Measurements from ENCODE around the gene CASP3.
"Not testable (repeated sequence)": the region's sequence is repeated elsewhere in the genome, so short reads cannot be mapped to it uniquely, and the experiment has no call there.

CASP3 gene

GRCh38 chr4:184628103-184628502 lies 21.1 kb downstream of the CASP3 start:
- no peak for DNase-seq

DNA sequence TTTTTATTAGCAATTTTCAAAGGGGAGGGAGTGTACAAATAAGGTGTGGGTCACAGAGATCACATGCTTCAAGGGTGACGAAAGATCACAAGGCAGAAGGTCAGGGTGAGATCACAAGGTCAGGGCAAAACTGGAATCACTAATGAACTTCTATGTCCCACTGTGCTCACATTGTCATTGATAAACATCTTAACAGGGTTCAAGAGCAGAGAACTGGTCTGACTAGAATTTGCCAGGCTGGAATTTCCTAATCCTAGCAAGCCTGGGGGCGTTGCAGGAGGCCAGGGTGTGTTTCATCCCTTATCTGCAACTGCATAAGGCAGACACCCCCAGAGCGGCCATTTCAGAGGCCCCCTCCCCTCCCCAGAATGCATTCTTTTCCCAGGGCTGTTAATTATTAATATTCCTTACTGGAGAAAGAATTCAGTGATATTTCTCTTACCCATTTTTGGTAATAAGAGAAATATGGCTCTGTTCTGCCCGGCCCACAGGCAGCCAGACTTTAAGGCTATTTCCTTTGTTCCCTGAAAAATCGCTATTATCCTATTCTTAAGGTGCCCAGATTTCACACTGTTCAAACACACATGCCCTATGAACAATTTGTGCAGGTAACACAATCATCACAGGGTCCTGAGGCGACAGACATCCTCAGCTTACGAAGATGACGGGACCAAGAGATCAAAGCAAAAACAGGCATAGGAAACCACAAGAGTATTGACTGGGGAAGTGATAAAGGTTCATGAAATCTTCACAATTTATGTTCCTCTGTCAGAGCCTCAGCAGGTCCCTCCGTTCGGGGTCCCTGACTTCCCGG lies 23.3 kb downstream of the CASP3 start:
- DNase-seq: not testable (repeated sequence)

- no peak for DNase-seq
These were observed 24.2 kb downstream of the CASP3 start for GRCh38 chr4:184624972-184625554.

GRCh38 chr4:184624504-184624903 lies 24.7 kb downstream of the CASP3 start:
- not testable (repeated sequence) for DNase-seq

GRCh38 chr4:184621518-184621917 lies 27.7 kb downstream of the CASP3 start:
- DNase-seq: no peak

- no peak for DNase-seq
These were observed 28.9 kb downstream of the CASP3 start for GRCh38 chr4:184620212-184620867.

DNA sequence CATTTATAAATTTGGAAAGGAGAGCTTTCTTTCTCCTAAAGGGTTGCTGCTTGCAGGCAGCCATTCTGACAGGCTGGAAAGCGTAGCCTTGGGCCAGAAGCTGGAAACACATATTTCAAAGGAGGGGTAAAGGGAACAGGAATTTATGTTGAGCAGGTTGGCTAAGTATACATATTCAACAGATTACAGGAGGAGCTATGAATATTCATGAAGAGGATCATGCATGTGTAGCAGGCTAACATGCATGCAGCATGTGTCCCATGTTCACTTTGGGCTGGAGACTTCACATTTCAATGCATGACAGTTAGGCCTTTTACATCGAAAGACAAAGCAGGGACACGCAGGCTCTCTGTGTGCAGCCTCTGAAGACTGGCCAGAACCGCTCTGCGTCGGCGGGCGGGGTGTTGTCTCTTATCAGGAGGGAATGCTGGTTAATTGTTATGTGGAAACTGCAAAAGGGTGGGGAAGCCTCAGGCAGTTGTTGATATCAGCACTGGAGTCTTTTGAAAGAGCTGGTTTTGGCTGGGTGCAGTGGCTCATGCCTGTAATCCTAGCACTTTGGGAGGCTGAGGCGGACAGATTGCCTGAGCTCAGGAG lies 31.5 kb downstream of the CASP3 start:
- no peak for DNase-seq

- no peak for DNase-seq
These were observed 32.4 kb downstream of the CASP3 start for GRCh38 chr4:184616633-184617551.

DNA sequence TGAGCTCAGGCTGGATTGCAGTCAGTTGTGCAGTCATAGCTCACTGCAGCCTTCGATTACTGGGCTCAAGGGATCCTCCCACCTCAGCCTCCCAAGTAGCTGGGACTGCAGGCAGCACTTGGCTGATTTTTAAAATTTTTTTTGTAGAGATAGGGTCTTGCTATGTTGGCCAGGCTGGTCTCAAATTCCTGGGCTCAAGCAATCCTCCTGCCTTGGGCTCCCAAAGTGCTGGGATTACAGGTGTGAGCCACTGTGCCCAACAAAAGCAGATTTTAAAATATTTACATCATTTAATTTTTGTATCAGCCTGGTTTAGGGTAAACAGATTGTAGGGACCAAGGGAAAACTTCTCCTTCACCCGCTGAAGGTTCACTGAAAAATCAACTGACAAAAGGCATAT lies 33.1 kb downstream of the CASP3 start:
- not testable (repeated sequence) for DNase-seq

GRCh38 chr4:184614509-184614908 lies 34.7 kb downstream of the CASP3 start:
- no peak for DNase-seq

DNA sequence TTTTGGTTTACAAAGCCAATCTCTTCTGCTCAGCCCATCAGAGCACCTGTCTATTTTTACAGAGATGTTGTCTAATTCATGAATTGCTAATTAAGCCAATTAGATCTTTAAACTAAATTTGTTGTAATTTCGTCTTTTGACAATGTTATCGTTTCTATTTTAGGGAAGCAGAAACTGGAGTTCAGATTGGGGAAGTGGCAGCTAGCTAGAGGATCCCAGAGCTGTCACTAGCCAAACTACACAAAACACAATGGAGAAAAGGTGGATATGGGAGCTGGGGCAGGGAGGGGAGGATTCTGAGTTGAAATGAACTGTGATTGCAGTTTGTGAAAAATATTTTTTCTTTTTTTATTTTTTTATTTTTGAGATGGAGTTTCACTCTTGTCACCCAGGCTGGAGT lies 35.8 kb downstream of the CASP3 start:
- DNase-seq: no peak

DNA sequence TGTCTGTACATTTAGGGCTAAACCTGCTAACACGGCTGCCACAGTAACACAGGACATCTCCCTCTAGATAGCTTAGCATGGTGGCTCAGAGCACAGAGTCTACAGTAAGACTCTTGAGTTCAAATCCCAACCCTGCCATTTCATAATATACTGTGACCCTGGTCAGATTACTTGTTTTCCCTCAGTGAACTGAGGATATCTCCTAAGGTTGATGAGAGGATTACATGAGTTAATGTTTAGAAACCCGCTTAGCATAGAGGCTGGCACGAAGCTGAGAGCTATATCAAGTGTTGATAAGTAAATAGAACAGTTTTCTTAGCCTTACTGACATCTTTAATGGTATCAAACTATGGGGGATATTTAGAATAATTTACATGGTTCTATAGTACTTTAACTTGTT lies 37.2 kb downstream of the CASP3 start:
- DNase-seq: no peak

GRCh38 chr4:184607429-184607828 lies 41.8 kb downstream of the CASP3 start:
- DNase-seq: not testable (repeated sequence)

- not testable (repeated sequence) for DNase-seq
These were observed 46.4 kb downstream of the CASP3 start for GRCh38 chr4:184602857-184603256.

DNA sequence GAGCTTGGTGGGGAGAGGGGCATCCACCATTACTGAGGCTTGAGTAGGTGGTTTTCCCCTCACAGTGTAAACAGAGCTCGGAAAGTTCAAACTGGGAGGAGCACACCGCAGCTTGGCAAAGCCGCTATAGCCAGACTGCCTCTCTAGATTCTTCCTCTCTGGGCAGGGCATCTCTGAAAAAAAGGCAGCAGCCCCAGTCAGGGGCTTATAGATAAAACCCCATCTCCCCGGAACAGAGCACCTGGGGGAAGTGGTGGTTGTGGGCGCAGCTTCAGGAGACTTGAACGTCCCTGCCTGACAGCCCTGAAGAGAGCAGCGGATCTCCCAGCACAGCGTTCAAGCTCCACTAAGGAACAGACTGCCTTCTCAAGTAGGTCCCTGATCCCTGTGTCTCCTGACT lies 48.3 kb downstream of the CASP3 start:
- DNase-seq: not testable (repeated sequence)

GRCh38 chr4:184599492-184600135 lies 49.6 kb downstream of the CASP3 start:
- no peak for DNase-seq

DNA sequence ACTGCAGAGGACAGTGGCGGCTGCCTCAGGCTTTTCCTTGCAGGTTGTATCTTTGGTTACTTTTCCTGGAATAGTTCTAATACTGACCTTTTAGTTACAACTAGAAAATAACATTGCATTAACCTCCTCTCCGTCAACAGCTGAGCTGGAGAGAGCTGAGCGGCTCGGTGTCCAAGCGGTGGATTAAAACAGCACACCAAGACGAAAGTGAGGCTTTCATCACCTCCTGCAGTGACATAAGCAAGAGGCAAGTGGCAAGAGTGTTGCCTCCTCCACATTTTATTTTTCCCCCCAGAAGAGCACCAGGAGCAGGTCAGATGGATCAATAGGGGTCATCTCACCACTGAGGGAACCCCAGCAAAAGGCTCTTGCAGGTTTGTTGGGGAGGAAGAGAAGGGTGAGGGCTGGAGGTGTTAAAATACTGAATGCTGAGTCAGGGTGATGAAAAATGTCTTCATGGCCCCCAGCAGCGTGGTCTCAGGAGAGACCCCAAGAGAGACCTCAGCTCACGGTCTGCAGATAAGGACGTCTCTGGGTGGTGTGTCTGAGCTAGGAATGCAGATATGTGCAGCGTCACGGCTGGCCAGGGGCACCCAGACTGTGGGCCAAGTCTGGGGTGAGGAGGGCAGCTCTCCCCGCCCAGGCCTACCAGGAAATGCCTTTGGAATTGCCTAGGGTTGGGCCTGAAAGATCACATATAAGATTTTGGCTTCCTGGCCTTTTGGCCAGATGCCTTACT lies 50.3 kb downstream of the CASP3 start:
- no peak for DNase-seq

DNA sequence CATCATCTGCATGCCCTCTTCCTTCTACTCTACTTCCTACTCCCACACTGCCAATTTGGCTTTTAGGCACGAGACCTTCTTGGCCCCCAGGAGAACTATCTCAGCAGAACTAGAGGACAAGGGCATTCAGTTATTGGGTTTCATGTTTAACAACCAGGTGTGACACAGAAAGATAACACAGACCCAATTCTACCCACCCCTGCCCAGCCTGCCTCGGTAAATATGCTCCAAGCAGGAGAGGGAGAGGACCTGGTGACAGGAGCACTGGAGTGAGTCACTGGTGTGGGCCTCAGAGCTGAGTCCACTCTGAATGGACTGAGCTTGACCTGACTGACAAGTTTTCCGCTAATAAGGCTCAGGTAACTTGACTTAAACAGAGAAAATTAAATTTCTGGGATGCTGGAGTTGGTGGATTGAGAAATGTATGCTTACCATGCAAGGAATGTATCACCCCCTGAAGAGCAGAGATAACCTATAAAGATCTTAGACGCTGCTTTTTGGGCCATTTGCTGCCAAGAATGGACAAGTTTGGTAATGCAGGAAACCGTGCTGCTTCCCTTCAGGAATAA lies 52.5 kb downstream of the CASP3 start:
- peak; percentile 61 for DNase-seq

DNA sequence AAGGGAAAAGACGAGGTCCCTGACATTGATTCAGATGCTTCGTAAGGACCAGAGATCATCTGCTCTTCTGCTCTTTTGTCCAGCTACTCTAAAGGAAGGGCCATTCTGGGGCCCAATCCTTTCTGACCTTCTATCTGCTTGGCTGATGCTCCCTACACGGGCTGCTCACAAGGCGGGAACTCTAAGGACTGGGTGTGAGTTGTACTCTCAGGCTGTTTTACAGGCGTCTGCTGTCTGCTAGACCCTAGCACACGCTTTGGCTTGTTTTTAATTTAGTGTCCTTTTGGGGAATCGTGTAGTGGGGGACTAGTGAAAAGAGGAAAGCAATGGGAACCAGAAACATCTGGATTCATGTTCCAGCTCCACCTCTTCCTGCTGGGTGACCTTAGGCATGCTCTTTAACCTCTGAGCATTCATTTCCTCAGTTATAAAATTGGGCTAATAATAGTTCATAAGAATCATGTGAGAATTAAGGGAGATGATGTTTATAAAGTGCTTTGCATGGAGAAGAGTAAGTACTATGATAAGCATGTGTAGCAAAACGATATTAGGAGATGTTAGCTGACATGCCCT lies 53.1 kb downstream of the CASP3 start:
- no peak for DNase-seq

DNA sequence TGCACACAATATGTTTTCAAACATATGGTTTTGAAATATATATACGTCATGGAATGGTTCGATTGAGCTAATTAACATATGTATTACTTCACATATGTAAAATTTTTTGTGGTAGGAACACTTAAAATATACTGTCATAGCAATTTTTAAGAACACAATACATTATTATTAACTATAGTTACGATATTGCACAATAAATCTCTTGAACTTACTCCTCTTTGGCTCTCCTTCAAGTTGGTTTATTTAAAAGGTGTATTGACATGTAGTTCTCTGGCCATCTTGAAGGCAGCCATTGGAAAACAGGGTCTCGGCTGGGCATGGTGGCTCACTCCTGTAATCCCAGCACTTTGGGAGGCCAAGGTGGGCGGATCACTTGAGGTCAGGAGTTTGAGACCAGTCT lies 53.8 kb downstream of the CASP3 start:
- no peak for DNase-seq

DNA sequence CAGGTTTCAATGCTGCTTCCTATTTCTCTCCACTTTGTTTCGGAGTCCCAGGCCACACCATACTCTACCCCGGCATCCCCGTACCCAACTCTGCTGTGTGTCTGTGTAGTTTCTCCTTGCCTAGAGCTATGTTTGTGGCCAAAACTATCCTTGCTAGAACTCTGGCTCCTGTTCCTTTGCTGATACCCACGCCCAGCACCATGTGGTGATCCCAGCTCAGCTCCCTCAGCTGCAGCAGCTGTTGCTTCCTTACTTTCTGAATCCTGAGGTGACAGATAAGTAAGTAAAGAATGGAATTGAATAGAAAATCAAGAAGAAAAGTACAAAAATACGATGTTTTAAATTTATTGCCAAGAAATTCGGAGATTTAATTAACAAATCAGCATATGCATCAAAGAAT lies 55.8 kb downstream of the CASP3 start:
- no peak for DNase-seq

Data from islet precursor cell (in vitro differentiated cells).